HL-60 (cell line): Measurements from ENCODE around the gene GRID1.

Experiments
- GABPA ChIP-seq: IDR thresholded peaks from 2 replicates; pipeline ENCODE4 v1.6.1; 2012; ENCODE audit warnings: low read depth
- POLR2AphosphoS5 ChIP-seq: IDR thresholded peaks from 2 replicates; pipeline ENCODE4 v1.6.1; 2012; ENCODE audit warnings: low read depth
- SPI1 ChIP-seq: IDR thresholded peaks from 2 replicates; pipeline ENCODE4 v1.6.1; 2012; ENCODE audit warnings: low read depth, mild to moderate bottlenecking, borderline replicate concordance
- TF ChIP-seq, protein P1 (sequence below): IDR thresholded peaks from one replicate; pipeline ENCODE4 v1.5.1; 2011; ENCODE audit warnings: low read length, control low read depth, inconsistent platforms; ENCODE audit not compliant: insufficient read depth
- TF ChIP-seq, protein P2 (sequence below): IDR thresholded peaks from 2 replicates; pipeline ENCODE4 v1.6.1; 2012; ENCODE audit warnings: low read depth; ENCODE audit not compliant: insufficient replicate concordance

DNA sequence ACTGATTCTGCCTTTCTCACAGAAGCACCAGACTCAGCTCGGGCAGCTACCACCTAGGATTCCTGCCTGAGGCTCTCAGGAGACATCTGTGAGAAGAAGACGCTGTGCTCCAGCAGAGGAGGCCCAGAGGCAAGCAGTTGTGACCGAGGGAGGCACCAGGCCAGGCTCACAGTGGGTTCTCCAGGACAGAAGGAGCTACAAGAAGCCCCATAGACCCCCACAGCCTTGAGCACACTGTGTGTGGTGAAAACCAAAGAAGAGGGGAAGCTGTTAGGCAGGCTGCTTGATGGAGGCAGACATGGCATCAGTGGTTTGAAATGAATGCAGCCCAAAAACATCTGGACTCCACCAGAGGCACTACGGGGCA, 198.8 kb downstream of the GRID1 start:
- TF ChIP-seq, protein P1, sequence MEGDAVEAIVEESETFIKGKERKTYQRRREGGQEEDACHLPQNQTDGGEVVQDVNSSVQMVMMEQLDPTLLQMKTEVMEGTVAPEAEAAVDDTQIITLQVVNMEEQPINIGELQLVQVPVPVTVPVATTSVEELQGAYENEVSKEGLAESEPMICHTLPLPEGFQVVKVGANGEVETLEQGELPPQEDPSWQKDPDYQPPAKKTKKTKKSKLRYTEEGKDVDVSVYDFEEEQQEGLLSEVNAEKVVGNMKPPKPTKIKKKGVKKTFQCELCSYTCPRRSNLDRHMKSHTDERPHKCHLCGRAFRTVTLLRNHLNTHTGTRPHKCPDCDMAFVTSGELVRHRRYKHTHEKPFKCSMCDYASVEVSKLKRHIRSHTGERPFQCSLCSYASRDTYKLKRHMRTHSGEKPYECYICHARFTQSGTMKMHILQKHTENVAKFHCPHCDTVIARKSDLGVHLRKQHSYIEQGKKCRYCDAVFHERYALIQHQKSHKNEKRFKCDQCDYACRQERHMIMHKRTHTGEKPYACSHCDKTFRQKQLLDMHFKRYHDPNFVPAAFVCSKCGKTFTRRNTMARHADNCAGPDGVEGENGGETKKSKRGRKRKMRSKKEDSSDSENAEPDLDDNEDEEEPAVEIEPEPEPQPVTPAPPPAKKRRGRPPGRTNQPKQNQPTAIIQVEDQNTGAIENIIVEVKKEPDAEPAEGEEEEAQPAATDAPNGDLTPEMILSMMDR, result no peak
- no peak for TF ChIP-seq POLR2AphosphoS5
- TF ChIP-seq GABPA, result no peak
- TF ChIP-seq, protein P2, sequence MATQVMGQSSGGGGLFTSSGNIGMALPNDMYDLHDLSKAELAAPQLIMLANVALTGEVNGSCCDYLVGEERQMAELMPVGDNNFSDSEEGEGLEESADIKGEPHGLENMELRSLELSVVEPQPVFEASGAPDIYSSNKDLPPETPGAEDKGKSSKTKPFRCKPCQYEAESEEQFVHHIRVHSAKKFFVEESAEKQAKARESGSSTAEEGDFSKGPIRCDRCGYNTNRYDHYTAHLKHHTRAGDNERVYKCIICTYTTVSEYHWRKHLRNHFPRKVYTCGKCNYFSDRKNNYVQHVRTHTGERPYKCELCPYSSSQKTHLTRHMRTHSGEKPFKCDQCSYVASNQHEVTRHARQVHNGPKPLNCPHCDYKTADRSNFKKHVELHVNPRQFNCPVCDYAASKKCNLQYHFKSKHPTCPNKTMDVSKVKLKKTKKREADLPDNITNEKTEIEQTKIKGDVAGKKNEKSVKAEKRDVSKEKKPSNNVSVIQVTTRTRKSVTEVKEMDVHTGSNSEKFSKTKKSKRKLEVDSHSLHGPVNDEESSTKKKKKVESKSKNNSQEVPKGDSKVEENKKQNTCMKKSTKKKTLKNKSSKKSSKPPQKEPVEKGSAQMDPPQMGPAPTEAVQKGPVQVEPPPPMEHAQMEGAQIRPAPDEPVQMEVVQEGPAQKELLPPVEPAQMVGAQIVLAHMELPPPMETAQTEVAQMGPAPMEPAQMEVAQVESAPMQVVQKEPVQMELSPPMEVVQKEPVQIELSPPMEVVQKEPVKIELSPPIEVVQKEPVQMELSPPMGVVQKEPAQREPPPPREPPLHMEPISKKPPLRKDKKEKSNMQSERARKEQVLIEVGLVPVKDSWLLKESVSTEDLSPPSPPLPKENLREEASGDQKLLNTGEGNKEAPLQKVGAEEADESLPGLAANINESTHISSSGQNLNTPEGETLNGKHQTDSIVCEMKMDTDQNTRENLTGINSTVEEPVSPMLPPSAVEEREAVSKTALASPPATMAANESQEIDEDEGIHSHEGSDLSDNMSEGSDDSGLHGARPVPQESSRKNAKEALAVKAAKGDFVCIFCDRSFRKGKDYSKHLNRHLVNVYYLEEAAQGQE, result no peak
- no peak for TF ChIP-seq SPI1
